Heart left ventricle (tissue), 13 donors: Measurements from ENCODE around the gene IZUMO1R.

Source experiments
- CTCF ChIP-seq, 12 donors: fragments of 200-600 bp; sonication (generic) in 4 of 12; IDR thresholded peaks; one replicate each; pipeline versions ENCODE4 v1.5.0 to v1.8.0; 2018 to 2022; ENCODE audit warnings: antibody characterized with exemption in 12 of 12, mild to moderate bottlenecking in 5 of 12
- POLR2A ChIP-seq, 2 donors: fragments of 450-650 bp; IDR thresholded peaks; one replicate each; pipeline ENCODE4 v1.6.1; 2017; ENCODE audit warnings: antibody characterized with exemption in 2 of 2, mild to moderate bottlenecking in 2 of 2, moderate library complexity in 2 of 2
- donor health status: ischemic (EF 13 %, LVEDD 7.1; RV severe dilation, severe dysfunction).
- donor health status: DM: no; HTN: yes; CAD: no.
- donor health status: DM: no; HTN: no; CAD: no.
- donor health status: ischemic (EF 25% LVEDD 6.9; RV normal size, moderate dysfunction).
- donor health status: ischemic (EF 25% LVEDD 5.7; RV mildly dilated, moderate dysfunction).
- donor health status: ischemic (EF 35%, LVEDD 5.7; RV mildly dilated, moderate dysfunction).
- donor health status: nonischemic (EF 11% LVEDD 7.7; RV severe dilation, severe dysfunction).
- donor health status: DM: yes; HTN: yes; CAD: no.
- donor health status: PGD.
- donor health status: ischemic (EF 29% LVEDD 5.4; RV normal size, mild dysfunction).
- donor health status: nonischemic (EF 23%, LVEDD 6.1; RV moderate dilation, normal function).

GRCh38 chr11:94328587-94329080 lies 24.3 kb downstream of the IZUMO1R start:
- TF ChIP-seq CTCF (IDR thresholded peaks at IDR 0.05), result no peak
- no peak for TF ChIP-seq POLR2A (IDR thresholded peaks at IDR 0.05)
